Neural cell (in vitro differentiated cells): ENCODE results near the gene JMJD7. TPM values are rescaled to one million over a fixed set of nuclear protein-coding genes. Genes with fewer than 3 reads are reported as not detected.

ENCODE experiments used
- H2AFZ ChIP-seq: fragments of 200-600, 300-800 bp; sonication (generic), shearing (Covaris generic); 2 replicates; pipeline ENCODE4 v1.6.0; 2014; ENCODE audit warnings: low read depth, mild to moderate bottlenecking, antibody characterized with exemption, low read length, moderate library complexity
- H3F3A ChIP-seq: fragments of 200-600 bp; shearing (Covaris generic); 2 replicates; pipeline ENCODE4 v1.6.1; 2016; ENCODE audit warnings: mild to moderate bottlenecking, moderate library complexity, mixed read lengths, antibody characterized with exemption, low read length; ENCODE audit not compliant: insufficient read depth, poor library complexity, severe bottlenecking
- H3K27ac ChIP-seq: fragments of 200-600, 300-800 bp; sonication (generic), shearing (Covaris generic); 2 replicates; pipeline ENCODE4 v1.5.1; 2014; ENCODE audit warnings: mild to moderate bottlenecking, low read length, moderate library complexity
- H3K27me3 ChIP-seq: fragments of 300-800, 200-600 bp; sonication (generic), shearing (Covaris generic); 2 replicates; pipeline ENCODE4 v1.6.0; 2014; ENCODE audit warnings: mild to moderate bottlenecking, low read depth, low read length, moderate library complexity; ENCODE audit not compliant: insufficient read depth
- H3K36me3 ChIP-seq: fragments of 300-800, 200-600 bp; sonication (generic), shearing (Covaris generic); 2 replicates; pipeline ENCODE4 v1.5.1; 2014; ENCODE audit warnings: mild to moderate bottlenecking, antibody characterized with exemption, low read length, moderate library complexity; ENCODE audit not compliant: insufficient read depth
- H3K4me2 ChIP-seq: fragments of 300-800, 200-600 bp; sonication (generic), shearing (Covaris generic); 2 replicates; pipeline ENCODE4 v1.6.0; 2014; ENCODE audit warnings: mild to moderate bottlenecking, low read length
- H3K4me3 ChIP-seq: fragments of 300-800, 200-600 bp; sonication (generic), shearing (Covaris generic); 2 replicates; pipeline ENCODE4 v1.5.1; 2014; ENCODE audit warnings: mild to moderate bottlenecking, low read length, moderate library complexity
- H3K79me2 ChIP-seq: fragments of 200-600 bp; shearing (Covaris generic); replicated peaks from 2 replicates; pipeline ENCODE4 v1.6.0; 2014; ENCODE audit warnings: mild to moderate bottlenecking, low read length, moderate library complexity; ENCODE audit not compliant: insufficient read depth
- H3K9ac ChIP-seq: fragments of 300-800, 200-600 bp; sonication (generic), shearing (Covaris generic); 2 replicates; pipeline ENCODE4 v1.6.1; 2016; ENCODE audit warnings: mild to moderate bottlenecking, low read length, mixed read lengths
- H3K9me2 ChIP-seq: fragments of 200-600 bp; shearing (Covaris generic); 2 replicates; pipeline ENCODE4 v1.6.1; 2016; ENCODE audit warnings: mild to moderate bottlenecking, low read length, mixed read lengths; ENCODE audit not compliant: insufficient read depth
- H3K9me3 ChIP-seq: fragments of 200-600, 300-800 bp; sonication (generic), shearing (Covaris generic); 2 replicates; pipeline ENCODE4 v1.6.1; 2016; ENCODE audit warnings: mild to moderate bottlenecking, mixed run types, low read length, moderate library complexity, mixed read lengths
- H4K20me1 ChIP-seq: fragments of 200-600 bp; shearing (Covaris generic); 2 replicates; pipeline ENCODE4 v1.6.1; 2016; ENCODE audit warnings: mild to moderate bottlenecking, mixed run types; ENCODE audit not compliant: insufficient read depth
- EP300 ChIP-seq: fragments of 450-650 bp; conservative IDR thresholded peaks from 2 replicates; pipeline ENCODE4 v1.6.1; 2014; ENCODE audit warnings: antibody characterized with exemption, mild to moderate bottlenecking, moderate library complexity; ENCODE audit not compliant: poor library complexity, severe bottlenecking
- EZH2 ChIP-seq: fragments of 200-600, 300-800 bp; shearing (Covaris generic), sonication (generic); IDR thresholded peaks from 2 replicates; pipeline ENCODE4 v1.6.1; 2014; ENCODE audit warnings: antibody characterized with exemption, low read length, borderline replicate concordance, mild to moderate bottlenecking; ENCODE audit not compliant: insufficient read depth, poor library complexity, severe bottlenecking
- MXI1 ChIP-seq: fragments of 450-650 bp; conservative IDR thresholded peaks from 2 replicates; pipeline ENCODE4 v1.6.1; 2014; ENCODE audit warnings: antibody characterized with exemption, mild to moderate bottlenecking; ENCODE audit not compliant: poor library complexity, severe bottlenecking
- POLR2AphosphoS5 ChIP-seq: IDR thresholded peaks from 2 replicates; pipeline ENCODE4 v1.6.1; 2012
- RAD21 ChIP-seq: fragments of 450-650 bp; conservative IDR thresholded peaks from 2 replicates; pipeline ENCODE4 v1.6.1; 2014; ENCODE audit warnings: antibody characterized with exemption, mild to moderate bottlenecking, moderate library complexity
- REST ChIP-seq: IDR thresholded peaks from 2 replicates; pipeline ENCODE4 v1.6.1; 2012; ENCODE audit warnings: borderline replicate concordance
- SMC3 ChIP-seq: fragments of 450-650 bp; conservative IDR thresholded peaks from 2 replicates; pipeline ENCODE4 v1.6.1; 2014; ENCODE audit warnings: antibody characterized with exemption, mild to moderate bottlenecking, moderate library complexity; ENCODE audit not compliant: poor library complexity
- TAF1 ChIP-seq: IDR thresholded peaks from 2 replicates; pipeline ENCODE4 v1.6.1; 2012; ENCODE audit warnings: low read depth
- polyA plus RNA-seq: library from polyadenylated mRNA; depleted of rRNA; stranded (reverse); fragments of >200 nt; gene quantifications from 2 replicates; pipeline ENCODE4 v1.2.3, GENCODE V29; 2014
- TF ChIP-seq, protein P1 (sequence below): fragments of 450-650 bp; IDR thresholded peaks from 2 replicates; pipeline ENCODE4 v1.5.1; 2014; ENCODE audit warnings: antibody characterized with exemption, mild to moderate bottlenecking, moderate library complexity; ENCODE audit not compliant: poor library complexity, severe bottlenecking

Gene JMJD7
- polyA plus RNA-seq, 1 donor from 2014 or later: 14.0 TPM

GRCh38 chr15:41820791-41821423, 7.0 kb upstream of the JMJD7 start:
- H3K27ac ChIP-seq: no peak overlapping the region
- H4K20me1 ChIP-seq: no peaks in the 10 kb centered on the region
- H3K9me3 ChIP-seq: no peaks in the 10 kb centered on the region
- no peak overlapping the region for H3K4me2 ChIP-seq
- no peaks in the 10 kb centered on the region for H3F3A ChIP-seq
- no peaks in the 10 kb centered on the region for H3K79me2 ChIP-seq
- no peak overlapping the region for H2AFZ ChIP-seq
- no peak for TF ChIP-seq EZH2
- TF ChIP-seq, protein P1, sequence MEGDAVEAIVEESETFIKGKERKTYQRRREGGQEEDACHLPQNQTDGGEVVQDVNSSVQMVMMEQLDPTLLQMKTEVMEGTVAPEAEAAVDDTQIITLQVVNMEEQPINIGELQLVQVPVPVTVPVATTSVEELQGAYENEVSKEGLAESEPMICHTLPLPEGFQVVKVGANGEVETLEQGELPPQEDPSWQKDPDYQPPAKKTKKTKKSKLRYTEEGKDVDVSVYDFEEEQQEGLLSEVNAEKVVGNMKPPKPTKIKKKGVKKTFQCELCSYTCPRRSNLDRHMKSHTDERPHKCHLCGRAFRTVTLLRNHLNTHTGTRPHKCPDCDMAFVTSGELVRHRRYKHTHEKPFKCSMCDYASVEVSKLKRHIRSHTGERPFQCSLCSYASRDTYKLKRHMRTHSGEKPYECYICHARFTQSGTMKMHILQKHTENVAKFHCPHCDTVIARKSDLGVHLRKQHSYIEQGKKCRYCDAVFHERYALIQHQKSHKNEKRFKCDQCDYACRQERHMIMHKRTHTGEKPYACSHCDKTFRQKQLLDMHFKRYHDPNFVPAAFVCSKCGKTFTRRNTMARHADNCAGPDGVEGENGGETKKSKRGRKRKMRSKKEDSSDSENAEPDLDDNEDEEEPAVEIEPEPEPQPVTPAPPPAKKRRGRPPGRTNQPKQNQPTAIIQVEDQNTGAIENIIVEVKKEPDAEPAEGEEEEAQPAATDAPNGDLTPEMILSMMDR: no peak
- TF ChIP-seq RAD21: no peak
- no peak for TF ChIP-seq REST
- TF ChIP-seq TAF1: no peak
- no peak for TF ChIP-seq SMC3
- no peak for TF ChIP-seq EP300
- TF ChIP-seq MXI1: no peak
- TF ChIP-seq POLR2AphosphoS5: no peak
- H3K27me3 ChIP-seq: no peaks in the 10 kb centered on the region
- no peaks in the 10 kb centered on the region for H3K9me2 ChIP-seq
- peaks cover 7% of the 10 kb centered on the region for H3K36me3 ChIP-seq
- H3K9ac ChIP-seq: no peak overlapping the region
- no peak overlapping the region for H3K4me3 ChIP-seq

DNA sequence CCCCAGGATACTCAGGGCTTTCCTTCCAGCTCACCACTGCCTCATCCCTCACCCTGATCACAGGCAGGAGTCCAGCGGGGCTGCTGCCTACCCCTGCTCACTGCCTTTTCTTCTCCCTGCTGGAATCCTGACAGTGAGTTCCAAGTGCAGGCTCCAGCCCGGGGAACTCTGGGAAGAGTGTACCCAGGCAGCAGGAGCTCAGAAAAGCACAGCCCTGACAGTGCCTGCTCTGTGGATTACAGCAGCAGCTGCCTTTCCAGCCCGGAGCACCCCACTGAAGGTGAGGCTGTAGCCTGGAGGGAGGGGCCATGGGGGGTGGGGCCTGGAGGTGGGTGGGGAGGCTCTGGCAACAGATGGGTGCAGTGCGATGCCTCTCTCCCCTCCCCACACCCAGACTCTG, 6.1 kb upstream of the JMJD7 start:
- Histone ChIP-seq H3K9me2 (no peaks in the 10 kb centered on the region), H3K36me3 (peaks cover 2% of the 10 kb centered on the region), H3F3A (no peaks in the 10 kb centered on the region), H3K27me3 (no peaks in the 10 kb centered on the region), H3K9me3 (no peaks in the 10 kb centered on the region), H2AFZ (no peak overlapping the region), H3K27ac (no peak overlapping the region), H3K4me3 (no peak overlapping the region), H4K20me1 (no peaks in the 10 kb centered on the region), H3K79me2 (no peaks in the 10 kb centered on the region), H3K9ac (no peak overlapping the region), H3K4me2 (no peak overlapping the region)
- TF ChIP-seq RAD21: no peak
- TF ChIP-seq, protein P1: no peak
- TF ChIP-seq EZH2: no peak
- TF ChIP-seq POLR2AphosphoS5: no peak
- no peak for TF ChIP-seq EP300
- TF ChIP-seq TAF1: no peak
- no peak for TF ChIP-seq SMC3
- TF ChIP-seq REST: no peak
- TF ChIP-seq MXI1: no peak
